Measurements from ENCODE around the gene MT1F. TPM values are rescaled to one million over a fixed set of nuclear protein-coding genes. Genes with fewer than 3 reads are reported as not detected.
A peak's percentile ranks its signal among the peaks of the same experiment; 100 is the strongest.

Gene MT1F
- total RNA-seq, 1 experiment from 2014 or later, result 2.6 TPM

DNA sequence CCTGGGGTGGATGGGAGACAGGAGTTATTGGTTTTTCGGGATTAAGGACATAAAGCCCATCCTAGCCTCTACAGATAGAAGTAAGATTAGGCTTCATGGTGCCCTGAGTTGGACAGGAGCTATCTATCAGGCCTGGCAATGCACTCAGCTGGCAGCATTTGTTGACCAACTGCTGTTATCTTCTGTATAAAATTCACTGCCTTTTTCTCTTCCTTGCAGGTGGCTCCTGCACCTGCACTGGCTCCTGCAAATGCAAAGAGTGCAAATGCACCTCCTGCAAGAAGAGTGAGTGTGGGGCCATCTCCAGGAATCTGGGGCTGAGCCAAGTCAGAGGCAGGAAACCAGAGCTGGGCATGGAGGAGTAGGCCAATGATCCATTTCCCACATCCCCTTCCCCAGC is 18.7 kb upstream of the MT1F start:
- H3K4me1 Mint-ChIP-seq (ENCODE audit: low read depth, unreplicated experiment), result peaks cover 27% of the 10 kb centered on the region
- intact Hi-C loops (cut with micrococcal nuclease; ENCODE audit: unreplicated experiment), result no loop called here
- H3K36me3 Mint-ChIP-seq (ENCODE audit: insufficient read depth, unreplicated experiment), result peaks cover 23% of the 10 kb centered on the region
- TF ChIP-seq, protein P1, sequence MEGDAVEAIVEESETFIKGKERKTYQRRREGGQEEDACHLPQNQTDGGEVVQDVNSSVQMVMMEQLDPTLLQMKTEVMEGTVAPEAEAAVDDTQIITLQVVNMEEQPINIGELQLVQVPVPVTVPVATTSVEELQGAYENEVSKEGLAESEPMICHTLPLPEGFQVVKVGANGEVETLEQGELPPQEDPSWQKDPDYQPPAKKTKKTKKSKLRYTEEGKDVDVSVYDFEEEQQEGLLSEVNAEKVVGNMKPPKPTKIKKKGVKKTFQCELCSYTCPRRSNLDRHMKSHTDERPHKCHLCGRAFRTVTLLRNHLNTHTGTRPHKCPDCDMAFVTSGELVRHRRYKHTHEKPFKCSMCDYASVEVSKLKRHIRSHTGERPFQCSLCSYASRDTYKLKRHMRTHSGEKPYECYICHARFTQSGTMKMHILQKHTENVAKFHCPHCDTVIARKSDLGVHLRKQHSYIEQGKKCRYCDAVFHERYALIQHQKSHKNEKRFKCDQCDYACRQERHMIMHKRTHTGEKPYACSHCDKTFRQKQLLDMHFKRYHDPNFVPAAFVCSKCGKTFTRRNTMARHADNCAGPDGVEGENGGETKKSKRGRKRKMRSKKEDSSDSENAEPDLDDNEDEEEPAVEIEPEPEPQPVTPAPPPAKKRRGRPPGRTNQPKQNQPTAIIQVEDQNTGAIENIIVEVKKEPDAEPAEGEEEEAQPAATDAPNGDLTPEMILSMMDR (IDR thresholded peaks at IDR 0.05; ENCODE audit: unreplicated experiment), result no peak
- H3K4me3 Mint-ChIP-seq (ENCODE audit: low read depth, unreplicated experiment), result peak overlapping the region; percentile 72
- BruUV-seq (replicated peaks), result no TSS peak
- peaks cover 99% of the 10 kb centered on the region for H3K27me3 Mint-ChIP-seq (ENCODE audit: unreplicated experiment)
- CTCF ChIA-PET, result no interaction called here
- H3K27ac Mint-ChIP-seq (ENCODE audit: unreplicated experiment), result no peak overlapping the region
- H3K9me3 Mint-ChIP-seq (ENCODE audit: low read depth, unreplicated experiment), result no peaks in the 10 kb centered on the region
- no peak for DNase-seq

DNA sequence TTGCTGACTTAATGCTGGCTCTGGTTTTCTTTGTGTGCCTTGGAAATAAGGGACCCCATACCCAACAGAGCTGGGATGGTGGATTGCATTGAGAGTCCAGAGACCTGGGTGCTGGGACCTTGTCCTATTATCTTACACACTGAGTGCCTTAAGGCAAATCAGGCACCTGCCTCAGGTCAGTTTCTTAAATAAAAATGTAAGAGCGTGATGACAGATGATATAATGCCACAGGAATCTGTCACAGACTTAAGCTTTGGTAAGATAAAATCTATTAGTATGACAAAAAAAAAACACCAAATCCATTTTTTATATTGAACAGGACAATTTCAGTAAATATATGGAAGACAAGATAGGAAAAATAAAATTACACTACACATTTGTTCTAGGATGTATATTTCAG is 17.7 kb upstream of the MT1F start:
- peaks cover 99% of the 10 kb centered on the region for H3K27me3 Mint-ChIP-seq (ENCODE audit: unreplicated experiment)
- BruUV-seq (replicated peaks), result no TSS peak

GRCh38 chr16:56641166-56641565 is 16.6 kb upstream of the MT1F start:
- Mint-ChIP-seq H3K27me3 (ENCODE audit: unreplicated experiment) (peaks cover 99% of the 10 kb centered on the region), H3K9me3 (ENCODE audit: low read depth, unreplicated experiment) (no peaks in the 10 kb centered on the region), H3K4me1 (ENCODE audit: low read depth, unreplicated experiment) (peaks cover 32% of the 10 kb centered on the region), H3K27ac (ENCODE audit: unreplicated experiment) (no peak overlapping the region), H3K4me3 (ENCODE audit: low read depth, unreplicated experiment) (no peak overlapping the region), H3K36me3 (ENCODE audit: insufficient read depth, unreplicated experiment) (peaks cover 23% of the 10 kb centered on the region)
- BruUV-seq (replicated peaks), result no TSS peak
- DNase-seq, result no peak
- CTCF ChIA-PET, result interaction anchor here (1.1 kb wide), 1 partner anchor 61 kb away, joined by 3 read pairs; no protein-coding TSS in a partner anchor
- intact Hi-C loops (cut with micrococcal nuclease; ENCODE audit: unreplicated experiment), result no loop called here
- TF ChIP-seq, protein P1 (IDR thresholded peaks at IDR 0.05; ENCODE audit: unreplicated experiment), result no peak

More for the DNA sequence above, 17.7 kb upstream of the MT1F start:
- Mint-ChIP-seq H3K36me3 (ENCODE audit: insufficient read depth, unreplicated experiment) (peaks cover 23% of the 10 kb centered on the region), H3K4me3 (ENCODE audit: low read depth, unreplicated experiment) (no peak overlapping the region), H3K27ac (ENCODE audit: unreplicated experiment) (no peak overlapping the region), H3K4me1 (ENCODE audit: low read depth, unreplicated experiment) (peaks cover 32% of the 10 kb centered on the region), H3K9me3 (ENCODE audit: low read depth, unreplicated experiment) (no peaks in the 10 kb centered on the region)
- TF ChIP-seq, protein P1 (IDR thresholded peaks at IDR 0.05; ENCODE audit: unreplicated experiment), result no peak
- no peak for DNase-seq
- intact Hi-C loops (cut with micrococcal nuclease; ENCODE audit: unreplicated experiment), result no loop called here
- CTCF ChIA-PET, result interaction anchor here (1.1 kb wide), 1 partner anchor 62 kb away, joined by 3 read pairs; no protein-coding TSS in a partner anchor

DNA sequence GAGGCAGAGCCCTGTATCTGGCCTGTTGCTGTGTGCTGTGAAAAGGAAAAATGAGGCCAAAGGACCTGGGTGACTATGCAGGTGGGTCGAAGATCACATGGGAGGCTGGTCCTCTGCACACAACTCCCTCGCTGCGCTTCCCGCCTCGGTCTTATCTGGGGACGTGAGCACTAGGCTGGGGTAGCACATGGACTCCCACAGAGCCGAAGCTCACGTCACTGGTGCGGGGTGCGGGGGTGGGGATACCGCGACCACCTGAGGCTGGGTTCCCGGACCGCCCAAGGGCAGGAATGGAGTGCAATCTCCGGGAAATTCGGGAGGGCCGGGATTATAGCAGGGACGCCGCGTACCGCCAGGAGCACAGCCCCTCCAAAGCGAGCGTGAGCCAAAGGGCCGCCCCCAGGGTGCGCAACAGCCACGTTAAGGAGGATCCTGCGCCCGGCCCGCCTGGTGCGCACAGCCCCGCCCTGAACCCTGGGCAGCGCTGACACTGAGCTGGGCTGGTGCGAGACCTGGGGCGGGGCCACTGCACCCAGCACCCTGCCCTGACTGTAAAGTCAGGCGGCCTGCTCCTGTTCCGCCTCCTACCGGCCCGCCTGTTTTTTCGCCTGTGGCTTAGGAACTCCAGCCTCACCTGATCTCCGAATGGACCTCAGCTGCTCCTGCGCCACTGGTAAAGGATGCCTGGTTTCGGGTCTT is 14.5 kb upstream of the MT1F start:
- intact Hi-C loops (cut with micrococcal nuclease; ENCODE audit: unreplicated experiment), result loop anchor here (2.0 kb wide), 1 partner anchor 60 kb away; no protein-coding TSS in a partner anchor

More for the DNA sequence above, 14.5 kb upstream of the MT1F start:
- BruUV-seq (replicated peaks), result no TSS peak
- Mint-ChIP-seq H3K27ac (ENCODE audit: unreplicated experiment) (peak overlapping the region; percentile 39), H3K27me3 (ENCODE audit: unreplicated experiment) (peaks cover 99% of the 10 kb centered on the region), H3K36me3 (ENCODE audit: insufficient read depth, unreplicated experiment) (peaks cover 18% of the 10 kb centered on the region), H3K9me3 (ENCODE audit: low read depth, unreplicated experiment) (no peaks in the 10 kb centered on the region), H3K4me1 (ENCODE audit: low read depth, unreplicated experiment) (peaks cover 21% of the 10 kb centered on the region), H3K4me3 (ENCODE audit: low read depth, unreplicated experiment) (peak overlapping the region; percentile 60)
- DNase-seq, result peak; percentile 86
- TF ChIP-seq, protein P1 (IDR thresholded peaks at IDR 0.05; ENCODE audit: unreplicated experiment), result peak; percentile 70
- CTCF ChIA-PET, result interaction anchor here (0.7 to 2.2 kb wide), 6 partner anchors 34 to 59 kb away, joined by 3 to 19 read pairs (median 10); partner anchors contain the start of gene MT2A
